Stimulated activated CD4-positive, alpha-beta T cell treated with anti-CD3 and anti-CD28 coated beads, Interleukin-2, amount 100 ng/mL, for 4 hours (primary cell): ENCODE measurements around the gene SLC10A4.
"Not testable (repeated sequence)": the region's sequence is repeated elsewhere in the genome, so short reads cannot be mapped to it uniquely, and the experiment has no call there.

Source experiments
- DNase-seq: peaks from one replicate; pipeline ENCODE4 v3.0.0-alpha.2; 2020; ENCODE audit warnings: low read depth

Gene SLC10A4, protein sequence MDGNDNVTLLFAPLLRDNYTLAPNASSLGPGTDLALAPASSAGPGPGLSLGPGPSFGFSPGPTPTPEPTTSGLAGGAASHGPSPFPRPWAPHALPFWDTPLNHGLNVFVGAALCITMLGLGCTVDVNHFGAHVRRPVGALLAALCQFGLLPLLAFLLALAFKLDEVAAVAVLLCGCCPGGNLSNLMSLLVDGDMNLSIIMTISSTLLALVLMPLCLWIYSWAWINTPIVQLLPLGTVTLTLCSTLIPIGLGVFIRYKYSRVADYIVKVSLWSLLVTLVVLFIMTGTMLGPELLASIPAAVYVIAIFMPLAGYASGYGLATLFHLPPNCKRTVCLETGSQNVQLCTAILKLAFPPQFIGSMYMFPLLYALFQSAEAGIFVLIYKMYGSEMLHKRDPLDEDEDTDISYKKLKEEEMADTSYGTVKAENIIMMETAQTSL

GRCh38 chr4:48483006-48483776 lies at the start of gene SLC10A4:
Gene SLC10A4 (plus strand): TSS chr4:48483343. CDS start chr4:48483562, 219 bp downstream.
- no peak for DNase-seq

DNA sequence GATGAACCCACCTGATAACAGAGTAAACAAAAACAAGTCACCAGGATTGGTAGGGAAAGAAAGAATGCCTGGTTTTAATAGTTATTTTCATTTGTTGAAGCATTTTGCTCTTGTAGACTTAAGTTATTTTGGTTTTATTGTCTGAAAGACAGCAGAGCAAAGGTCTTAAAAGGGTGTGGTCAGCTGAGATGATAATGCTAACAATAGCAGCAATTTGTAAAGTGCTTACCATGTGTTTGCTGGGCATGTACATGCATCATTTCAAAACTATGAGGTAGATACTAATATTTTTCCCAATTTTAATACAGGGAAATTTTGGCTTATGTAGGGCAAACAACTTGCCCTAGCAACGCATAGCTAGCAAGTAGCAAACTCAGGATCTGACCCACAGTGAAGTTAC lies 46.8 kb upstream of the SLC10A4 start:
- DNase-seq, result no peak

DNA sequence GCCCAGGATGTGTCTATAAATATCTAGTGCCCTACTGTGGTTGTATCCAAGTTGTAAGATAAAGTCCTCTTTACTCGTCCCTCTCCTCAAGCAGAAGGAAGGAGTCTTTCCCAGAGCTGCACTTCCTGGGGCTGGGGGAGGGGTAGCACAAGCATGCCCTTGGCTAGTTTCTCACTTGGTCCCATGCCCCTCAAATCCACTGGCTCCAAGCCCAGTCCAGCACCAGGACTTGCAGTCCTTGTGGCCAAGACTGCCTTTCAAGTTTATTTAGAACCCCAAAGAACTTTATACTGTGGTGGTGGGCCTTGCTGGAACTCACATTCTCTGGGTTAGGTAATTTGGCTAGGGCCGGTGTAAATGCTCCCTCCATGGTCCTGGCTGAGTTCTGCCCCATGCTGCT lies 43.2 kb upstream of the SLC10A4 start:
- no peak for DNase-seq

DNA sequence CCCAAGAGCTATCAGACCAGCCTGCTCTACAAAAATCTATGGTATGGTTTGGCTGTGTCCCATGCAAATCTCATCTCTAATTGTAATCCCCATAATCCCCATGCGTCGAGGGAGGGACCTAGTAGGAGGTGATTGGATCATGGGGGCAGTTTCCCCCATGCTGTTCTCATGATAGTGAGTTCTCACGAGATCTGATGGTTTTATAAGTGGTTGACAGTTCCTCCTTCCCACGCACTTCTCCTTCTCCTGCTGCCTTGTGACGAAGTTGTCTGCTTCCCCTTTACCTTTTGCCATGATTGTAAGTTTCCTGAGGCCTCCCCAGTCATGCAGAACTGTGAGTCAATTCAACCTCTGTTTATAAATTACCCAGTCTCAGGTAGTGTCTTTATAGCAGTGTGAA lies 42.2 kb upstream of the SLC10A4 start:
- not testable (repeated sequence) for DNase-seq

- DNase-seq, result no peak
Observed at GRCh38 chr4:48445704-48446103, 37.4 kb upstream of the SLC10A4 start.

GRCh38 chr4:48446642-48447041 lies 36.5 kb upstream of the SLC10A4 start:
- DNase-seq, result no peak

DNA sequence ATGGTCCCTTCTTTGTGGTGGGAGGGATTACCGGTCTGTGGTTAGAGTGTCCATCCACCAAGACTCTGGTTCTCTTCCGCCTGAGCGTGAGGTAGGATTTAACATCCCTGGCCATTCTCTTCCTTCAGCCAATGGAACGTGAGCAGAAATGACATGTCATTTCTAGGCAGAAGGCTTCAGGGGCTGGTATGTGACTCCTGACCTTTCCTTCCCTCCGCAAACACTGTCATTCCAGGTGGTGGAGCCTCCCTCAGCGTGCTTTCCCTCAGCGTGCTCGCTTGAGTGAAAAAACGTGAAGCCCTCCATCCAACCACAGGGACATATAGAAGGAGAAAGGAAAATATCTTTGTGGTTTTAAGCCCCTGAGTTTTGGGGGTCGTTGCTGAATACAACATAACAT lies 34.0 kb upstream of the SLC10A4 start:
- DNase-seq, result no peak

DNA sequence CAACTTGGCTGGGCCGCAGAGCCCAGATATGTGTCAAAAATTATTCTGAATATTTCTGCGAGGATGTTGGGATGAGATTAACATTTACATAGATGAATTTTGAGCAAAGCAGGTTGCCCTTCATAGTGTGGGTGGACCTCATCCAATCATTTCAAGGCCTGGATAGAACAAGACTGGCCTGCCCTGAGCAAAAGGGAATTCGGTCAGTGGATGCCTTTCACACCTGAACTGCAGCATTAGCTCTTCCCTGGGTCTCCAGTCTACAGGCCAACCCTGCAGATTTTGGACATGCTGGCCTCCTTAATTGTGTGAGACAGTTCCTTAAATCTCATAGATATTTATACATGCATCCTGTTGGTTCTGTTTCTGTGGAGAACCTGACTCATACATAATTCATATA lies 32.4 kb upstream of the SLC10A4 start:
- no peak for DNase-seq

DNA sequence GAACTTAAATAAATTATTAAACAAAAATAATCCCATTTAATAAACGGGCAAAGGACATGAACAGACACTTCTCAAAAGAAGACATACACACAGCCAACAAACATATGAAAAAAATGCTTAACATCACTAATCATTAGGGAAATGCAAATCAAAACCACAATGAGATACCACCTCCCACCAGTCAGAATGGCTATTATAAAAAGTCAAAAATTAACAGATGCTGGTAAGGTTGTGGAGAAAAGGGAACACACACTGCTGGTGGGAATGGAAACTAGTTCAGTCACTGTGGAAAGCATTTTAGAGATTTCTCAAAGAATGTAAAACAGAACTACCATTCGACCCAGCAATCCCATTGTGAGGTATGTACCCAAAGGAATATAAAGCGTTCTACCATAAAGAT lies 31.5 kb upstream of the SLC10A4 start:
- not testable (repeated sequence) for DNase-seq

GRCh38 chr4:48454591-48454990 lies 28.6 kb upstream of the SLC10A4 start:
- DNase-seq, result no peak

GRCh38 chr4:48461000-48461399 lies 22.1 kb upstream of the SLC10A4 start:
- no peak for DNase-seq

GRCh38 chr4:48462363-48462762 lies 20.8 kb upstream of the SLC10A4 start:
- DNase-seq, result no peak

DNA sequence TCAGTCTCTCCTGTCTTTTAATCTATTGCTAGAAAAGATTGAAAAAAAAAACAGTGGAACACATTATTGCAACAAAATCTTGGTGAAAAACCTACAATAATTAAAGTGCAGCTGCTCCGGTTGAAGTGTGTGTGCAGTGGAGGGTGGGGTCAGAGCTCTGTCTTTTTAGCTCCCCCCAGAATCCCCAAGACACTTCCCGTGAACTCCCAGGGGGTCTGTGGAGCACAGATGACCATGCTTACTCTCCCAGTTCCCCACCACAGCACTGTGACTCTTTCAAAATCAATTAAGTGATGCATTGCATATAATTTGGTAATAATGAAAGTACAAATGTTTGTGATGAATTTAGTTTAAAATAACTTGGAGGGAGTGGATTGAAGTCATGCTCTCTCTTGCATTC lies 15.7 kb upstream of the SLC10A4 start:
- DNase-seq, result no peak

GRCh38 chr4:48467891-48468290 lies 15.3 kb upstream of the SLC10A4 start:
- no peak for DNase-seq

- no peak for DNase-seq
Observed at GRCh38 chr4:48470137-48470536, 13.0 kb upstream of the SLC10A4 start.

DNA sequence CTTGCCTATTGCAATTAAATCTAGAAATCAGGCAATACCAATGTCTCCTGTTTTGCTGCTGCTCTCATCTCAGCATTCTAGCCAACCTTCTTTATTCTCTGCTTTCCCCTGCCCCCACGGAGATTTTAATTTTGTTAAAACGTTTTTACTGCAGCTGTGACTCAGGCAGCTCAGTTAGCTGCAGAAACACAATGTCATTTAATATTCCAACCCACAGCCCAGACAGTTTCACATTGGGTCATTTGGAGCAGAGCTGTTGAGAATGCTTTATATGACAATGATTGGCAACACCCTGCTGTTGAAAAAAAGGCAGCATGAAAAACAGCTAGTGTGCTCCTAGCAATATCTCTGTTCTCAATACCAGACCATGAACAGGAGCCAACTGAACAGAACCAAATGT lies 12.6 kb upstream of the SLC10A4 start:
- DNase-seq, result no peak

- no peak for DNase-seq
Observed at GRCh38 chr4:48472794-48473193, 10.3 kb upstream of the SLC10A4 start.

DNA sequence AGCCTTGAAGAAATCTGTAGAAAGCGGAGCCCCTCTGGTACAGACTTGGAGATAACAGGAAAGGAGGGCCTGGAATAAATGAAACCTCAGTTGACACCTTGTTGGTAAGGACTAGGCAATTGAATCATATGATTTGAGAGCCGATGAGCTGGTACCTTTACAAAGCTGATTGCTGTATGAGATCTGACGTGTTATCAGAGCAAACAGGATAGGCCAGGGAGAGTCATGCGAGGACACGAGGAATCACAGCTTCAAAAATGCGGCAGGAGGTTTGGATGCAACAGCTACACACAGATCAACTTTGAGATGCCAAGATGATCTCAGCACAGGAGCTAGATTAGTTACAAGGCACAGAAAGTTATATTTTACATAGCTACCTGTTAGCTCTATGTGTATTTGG lies 7.4 kb upstream of the SLC10A4 start:
- DNase-seq, result no peak

DNA sequence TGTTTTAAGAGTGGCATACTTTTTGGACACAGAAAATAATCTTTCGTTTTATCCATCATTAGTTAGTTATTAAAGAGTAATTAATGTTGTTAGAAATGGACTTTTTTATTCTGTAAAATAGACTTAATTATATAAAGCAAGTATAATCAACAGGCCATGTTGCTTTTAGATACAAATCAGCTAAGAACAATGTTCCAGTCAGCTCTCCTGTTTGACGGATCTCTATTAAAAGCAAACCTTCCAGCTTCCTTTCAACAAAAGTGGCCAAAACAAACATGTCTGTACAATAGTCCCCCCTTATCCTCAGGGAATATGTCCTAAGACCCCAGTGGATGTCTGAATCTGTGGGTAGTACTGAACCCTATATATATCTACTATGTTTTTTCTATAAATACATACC lies 4.9 kb upstream of the SLC10A4 start:
- no peak for DNase-seq

DNA sequence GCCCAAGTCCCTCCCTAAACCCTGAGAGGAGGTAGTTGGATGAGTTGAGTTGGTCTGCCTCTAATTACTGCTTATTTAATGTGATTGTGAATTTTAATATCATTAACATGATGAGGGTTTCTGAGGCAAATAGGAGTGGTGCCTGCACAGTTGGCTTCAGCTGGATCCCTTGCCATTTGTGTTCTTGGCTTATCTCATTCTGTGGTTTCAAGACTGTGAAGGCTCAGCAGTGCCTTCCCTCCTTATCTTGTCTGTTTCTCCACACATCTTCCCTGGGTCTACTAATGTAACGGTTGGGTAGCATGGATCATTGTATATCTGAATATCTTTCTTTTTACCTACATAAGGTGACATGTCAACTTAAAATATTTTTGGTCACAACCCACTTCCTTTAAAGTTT lies 1.6 kb upstream of the SLC10A4 start:
- DNase-seq, result no peak

DNA sequence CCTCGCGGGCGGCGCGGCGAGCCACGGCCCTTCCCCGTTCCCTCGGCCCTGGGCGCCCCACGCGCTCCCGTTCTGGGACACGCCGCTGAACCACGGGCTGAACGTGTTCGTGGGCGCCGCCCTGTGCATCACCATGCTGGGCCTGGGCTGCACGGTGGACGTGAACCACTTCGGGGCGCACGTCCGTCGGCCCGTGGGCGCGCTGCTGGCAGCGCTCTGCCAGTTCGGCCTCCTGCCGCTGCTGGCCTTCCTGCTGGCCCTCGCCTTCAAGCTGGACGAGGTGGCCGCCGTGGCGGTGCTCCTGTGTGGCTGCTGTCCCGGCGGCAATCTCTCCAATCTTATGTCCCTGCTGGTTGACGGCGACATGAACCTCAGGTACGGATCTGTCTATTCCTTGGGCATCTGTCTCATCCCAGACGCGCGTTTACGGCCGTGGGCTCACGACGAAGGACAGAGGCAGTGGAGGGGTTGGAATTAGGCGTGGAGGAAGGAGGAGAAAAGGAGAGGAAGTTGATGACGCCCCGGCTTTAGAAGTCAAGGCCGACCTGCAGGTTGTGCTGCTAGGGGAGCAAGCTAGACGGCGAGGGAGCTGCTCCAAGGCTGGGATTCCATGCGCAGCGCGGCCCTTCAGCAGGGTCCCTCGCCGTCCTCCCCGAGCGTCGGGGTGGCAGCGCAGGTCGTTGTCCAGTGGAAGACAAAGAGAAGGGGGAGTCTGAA lies 792 bp downstream of the SLC10A4 start:
- DNase-seq, result no peak

- DNase-seq, result no peak
Observed at GRCh38 chr4:48484494-48485168, 1.5 kb downstream of the SLC10A4 start.
